GM10266 (cell line): Measurements from ENCODE around the gene TGM6.
"Not testable (repeated sequence)": the region's sequence is repeated elsewhere in the genome, so short reads cannot be mapped to it uniquely, and the experiment has no call there.

Experiments
- DNase-seq: peaks from one replicate; pipeline ENCODE4 v3.0.0; 2012; ENCODE audit errors: extremely low spot score
- TF ChIP-seq, protein P1 (sequence below): IDR thresholded peaks from 2 replicates; pipeline ENCODE4 v1.5.1; 2012; ENCODE audit warnings: mild to moderate bottlenecking, low read depth; ENCODE audit not compliant: control insufficient read depth, insufficient read depth; ENCODE audit errors: missing control alignments

Gene TGM6

DNA sequence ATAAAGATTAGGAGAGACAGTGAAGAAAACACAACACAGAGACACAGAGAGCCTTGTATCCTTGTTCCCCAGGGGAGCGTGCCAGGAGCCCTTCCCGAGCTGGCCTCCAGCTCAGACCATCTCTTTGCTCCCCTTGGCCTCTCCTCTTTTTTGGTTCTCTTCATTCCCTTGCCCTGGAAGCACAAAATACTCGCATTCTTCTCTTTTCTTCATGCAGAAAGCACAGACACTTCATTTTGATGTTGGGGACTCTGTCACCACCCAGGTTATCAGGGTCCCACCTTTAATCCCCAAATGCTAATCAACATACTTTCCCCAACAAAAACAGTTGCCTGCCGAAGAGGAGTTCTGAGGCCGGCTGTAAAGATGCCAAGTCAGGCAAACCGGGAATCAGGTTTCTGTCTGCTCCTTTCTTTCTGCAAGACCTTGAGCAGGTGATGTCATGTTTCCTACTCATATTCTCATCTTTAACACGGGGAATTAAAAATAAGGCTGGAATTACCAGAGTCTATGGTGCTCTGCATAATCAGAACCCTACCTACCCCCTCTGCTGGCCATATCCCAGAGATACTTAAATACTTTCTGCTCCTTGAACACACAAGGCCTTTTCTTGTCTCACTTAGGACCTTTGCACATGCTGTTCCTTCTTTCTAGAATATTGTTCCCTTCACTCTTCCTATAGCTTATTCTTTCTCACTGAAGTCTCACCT, 21.7 kb downstream of the TGM6 start:
- TF ChIP-seq, protein P1, sequence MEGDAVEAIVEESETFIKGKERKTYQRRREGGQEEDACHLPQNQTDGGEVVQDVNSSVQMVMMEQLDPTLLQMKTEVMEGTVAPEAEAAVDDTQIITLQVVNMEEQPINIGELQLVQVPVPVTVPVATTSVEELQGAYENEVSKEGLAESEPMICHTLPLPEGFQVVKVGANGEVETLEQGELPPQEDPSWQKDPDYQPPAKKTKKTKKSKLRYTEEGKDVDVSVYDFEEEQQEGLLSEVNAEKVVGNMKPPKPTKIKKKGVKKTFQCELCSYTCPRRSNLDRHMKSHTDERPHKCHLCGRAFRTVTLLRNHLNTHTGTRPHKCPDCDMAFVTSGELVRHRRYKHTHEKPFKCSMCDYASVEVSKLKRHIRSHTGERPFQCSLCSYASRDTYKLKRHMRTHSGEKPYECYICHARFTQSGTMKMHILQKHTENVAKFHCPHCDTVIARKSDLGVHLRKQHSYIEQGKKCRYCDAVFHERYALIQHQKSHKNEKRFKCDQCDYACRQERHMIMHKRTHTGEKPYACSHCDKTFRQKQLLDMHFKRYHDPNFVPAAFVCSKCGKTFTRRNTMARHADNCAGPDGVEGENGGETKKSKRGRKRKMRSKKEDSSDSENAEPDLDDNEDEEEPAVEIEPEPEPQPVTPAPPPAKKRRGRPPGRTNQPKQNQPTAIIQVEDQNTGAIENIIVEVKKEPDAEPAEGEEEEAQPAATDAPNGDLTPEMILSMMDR = no peak
- no peak for DNase-seq

DNA sequence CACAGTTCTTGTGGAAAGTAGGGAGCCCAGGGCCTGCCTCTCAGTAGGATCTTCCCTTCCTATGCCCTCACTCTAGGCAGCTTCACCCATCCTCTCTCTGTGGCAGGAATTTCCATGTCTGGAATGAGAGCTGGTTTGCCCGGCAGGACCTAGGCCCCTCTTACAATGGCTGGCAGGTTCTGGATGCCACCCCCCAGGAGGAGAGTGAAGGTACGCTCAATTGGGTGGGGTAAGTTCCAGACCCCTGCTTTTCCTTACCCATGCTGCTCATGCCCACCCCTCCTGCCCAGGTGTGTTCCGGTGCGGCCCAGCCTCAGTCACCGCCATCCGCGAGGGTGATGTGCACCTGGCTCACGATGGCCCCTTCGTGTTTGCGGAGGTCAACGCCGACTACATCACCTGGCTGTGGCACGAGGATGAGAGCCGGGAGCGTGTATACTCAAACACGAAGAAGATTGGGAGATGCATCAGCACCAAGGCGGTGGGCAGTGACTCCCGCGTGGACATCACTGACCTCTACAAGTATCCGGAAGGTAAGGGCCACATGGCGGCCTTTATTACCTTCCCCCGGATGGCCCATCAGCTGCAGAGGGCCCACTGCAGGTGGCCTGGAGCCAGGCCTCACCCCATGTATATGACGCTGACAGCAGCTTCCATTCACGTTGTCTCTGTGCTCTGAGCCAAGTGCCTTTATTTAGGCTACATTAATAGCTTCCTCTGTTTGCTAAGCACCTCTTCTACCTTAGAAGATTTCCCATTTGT, 22.8 kb downstream of the TGM6 start:
- TF ChIP-seq, protein P1 = no peak
- no peak for DNase-seq

DNA sequence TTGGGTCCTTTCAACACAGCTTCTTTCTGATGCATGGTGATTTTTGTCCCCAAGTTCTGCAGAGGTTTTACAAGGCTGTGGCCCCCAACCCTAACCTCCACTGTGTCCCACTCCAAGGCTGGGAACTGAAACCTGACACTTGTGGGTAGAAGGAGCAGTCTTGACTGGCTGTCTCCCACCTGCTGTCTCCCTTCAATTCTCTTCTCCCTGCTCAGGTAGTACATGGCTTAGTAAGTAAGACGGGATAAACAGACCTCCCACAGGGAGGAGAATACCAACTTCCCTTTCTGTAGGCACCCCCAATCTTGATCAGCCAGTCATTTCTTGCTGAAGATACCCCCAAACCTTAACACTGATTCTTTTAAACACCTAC, 25.0 kb downstream of the TGM6 start:
- DNase-seq = no peak
- TF ChIP-seq, protein P1 = no peak

DNA sequence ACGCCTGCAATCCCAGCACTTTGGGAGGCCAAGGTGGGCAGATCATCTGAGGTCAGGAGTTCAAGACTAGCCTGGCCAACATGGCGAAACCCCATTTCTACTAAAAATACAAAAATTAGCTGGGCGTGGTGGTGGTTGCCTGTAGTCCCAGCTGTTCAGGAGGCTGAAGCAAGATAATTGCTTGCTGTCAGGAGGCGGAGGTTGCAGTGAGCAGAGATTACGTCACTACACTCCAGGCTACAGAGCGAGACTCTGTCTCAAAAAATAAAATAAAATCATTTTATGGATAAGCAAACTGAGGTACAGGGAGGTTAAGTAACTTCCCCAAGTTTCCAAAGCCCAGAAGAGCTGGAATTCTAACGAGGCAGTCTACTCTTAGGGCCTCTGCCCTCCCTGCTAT, 26.7 kb downstream of the TGM6 start:
- DNase-seq = not testable (repeated sequence)

DNA sequence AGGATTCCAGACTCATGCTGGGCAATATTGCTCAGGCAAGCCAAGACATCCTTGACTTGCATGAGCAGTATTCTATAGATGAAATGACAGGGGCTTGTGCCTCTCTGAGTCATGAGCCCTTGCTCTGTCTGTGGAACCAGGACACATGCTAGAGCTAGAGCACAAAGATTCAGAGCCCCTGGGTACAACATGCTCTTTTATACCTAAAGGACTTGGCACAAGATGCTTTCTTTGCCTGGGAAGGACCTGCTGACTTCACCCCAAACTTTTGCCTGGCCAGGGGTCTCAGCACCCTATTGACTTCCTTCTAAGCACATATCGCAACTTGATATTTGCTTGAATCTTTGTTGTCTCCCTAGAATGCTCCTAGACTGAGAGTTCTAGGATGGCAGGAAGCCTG, 27.4 kb downstream of the TGM6 start:
- TF ChIP-seq, protein P1 = no peak
- DNase-seq = no peak

DNA sequence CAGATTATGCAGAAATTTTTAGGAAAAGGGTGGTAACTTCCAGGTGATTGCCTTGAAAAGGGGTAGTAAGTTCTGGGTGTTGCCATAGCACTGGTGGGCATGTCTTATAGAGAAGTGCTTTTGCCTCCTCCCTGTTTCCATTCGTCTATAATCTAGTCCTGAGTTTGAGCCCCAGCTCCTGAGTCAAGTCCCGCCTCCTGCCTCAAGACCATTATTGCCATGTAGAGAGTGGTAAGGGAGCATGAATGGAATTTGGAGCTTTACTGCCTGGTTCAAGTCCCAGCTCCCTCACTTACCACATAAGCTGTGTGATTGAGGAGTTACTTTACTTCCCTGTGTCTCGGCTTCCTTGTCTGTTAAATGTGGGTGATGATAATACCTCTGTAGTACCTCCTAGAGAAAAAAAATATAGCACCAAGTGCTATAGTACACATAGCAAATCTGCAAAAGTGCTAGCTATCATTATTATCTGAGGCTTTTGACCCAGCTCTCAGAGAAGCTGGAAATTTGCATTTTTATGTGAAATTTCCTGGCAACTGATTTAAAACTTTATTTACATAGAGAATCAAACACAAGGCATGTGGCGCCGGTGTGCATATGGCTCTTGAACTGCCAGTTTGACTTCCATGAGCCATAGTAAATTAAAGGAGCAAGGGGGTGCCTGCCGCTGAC, 36.0 kb downstream of the TGM6 start:
- DNase-seq = no peak
- TF ChIP-seq, protein P1 = no peak

DNA sequence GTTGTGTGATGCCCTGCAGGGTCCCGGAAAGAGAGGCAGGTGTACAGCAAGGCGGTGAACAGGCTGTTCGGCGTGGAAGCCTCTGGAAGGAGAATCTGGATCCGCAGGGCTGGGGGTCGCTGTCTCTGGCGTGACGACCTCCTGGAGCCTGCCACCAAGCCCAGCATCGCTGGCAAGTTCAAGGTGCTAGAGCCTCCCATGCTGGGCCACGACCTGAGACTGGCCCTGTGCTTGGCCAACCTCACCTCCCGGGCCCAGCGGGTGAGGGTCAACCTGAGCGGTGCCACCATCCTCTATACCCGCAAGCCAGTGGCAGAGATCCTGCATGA, 36.5 kb downstream of the TGM6 start:
- DNase-seq = no peak
- TF ChIP-seq, protein P1 = no peak
